Spleen (tissue), 11 donors: ENCODE results near the gene HOXC6. TPM values are rescaled to one million over a fixed set of nuclear protein-coding genes. Genes with fewer than 3 reads are reported as not detected.

Source experiments
- DNase-seq: peaks from one replicate; pipeline ENCODE4 v3.0.0-alpha.2; 2020
- H3K27ac ChIP-seq, 8 donors: fragments of 200-600 bp; sonication (generic) in 7 of 8; 1 replicate in 4 of 8; 2 replicates in 4 of 8; pipeline versions ENCODE4 v1.5.0 to v1.8.0; 2016 to 2021; ENCODE audit warnings: inconsistent platforms in 4 of 8, mild to moderate bottlenecking in 4 of 8, moderate library complexity in 1 of 8
- H3K27me3 ChIP-seq, 7 donors: fragments of 200-600 bp; sonication (generic) in 6 of 7; replicated peaks in 1 of 7; 1 replicate in 4 of 7; 2 replicates in 3 of 7; pipeline versions ENCODE4 v1.5.0 to v1.8.0; 2016 to 2021; ENCODE audit warnings: inconsistent platforms in 3 of 7, mild to moderate bottlenecking in 1 of 7
- H3K36me3 ChIP-seq, 6 donors: fragments of 200-600 bp; sonication (generic) in 5 of 6; 1 replicate in 4 of 6; 2 replicates in 2 of 6; pipeline versions ENCODE4 v1.5.0 to v1.8.0; 2016 to 2021; ENCODE audit warnings: inconsistent platforms in 2 of 6
- H3K4me1 ChIP-seq, 6 donors: fragments of 200-600 bp; sonication (generic) in 5 of 6; 1 replicate in 3 of 6; 2 replicates in 3 of 6; pipeline versions ENCODE4 v1.5.0 to v1.8.0; 2016 to 2021; ENCODE audit warnings: inconsistent platforms in 3 of 6
- H3K4me3 ChIP-seq, 8 donors: fragments of 200-600 bp; sonication (generic) in 7 of 8; 1 replicate in 4 of 8; 2 replicates in 4 of 8; pipeline versions ENCODE4 v1.5.0 to v1.8.0; 2016 to 2021; ENCODE audit warnings: inconsistent platforms in 4 of 8, mild to moderate bottlenecking in 4 of 8, moderate library complexity in 2 of 8
- H3K9me3 ChIP-seq, 8 donors: fragments of 200-600 bp; sonication (generic) in 7 of 8; 1 replicate in 4 of 8; 2 replicates in 4 of 8; pipeline versions ENCODE4 v1.5.0 to v1.8.0; 2016 to 2021; ENCODE audit warnings: inconsistent platforms in 4 of 8
- CTCF ChIP-seq, 11 experiments: fragments of 200-600 bp in 7 of 11; fragments of 450-650 bp in 4 of 11; sonication (generic) in 4 of 11; IDR thresholded peaks in 8 of 11; conservative IDR thresholded peaks in 3 of 11; 1 replicate in 7 of 11; 2 replicates in 4 of 11; pipeline versions ENCODE4 v1.4.0 to v1.8.0; 2016 to 2021; ENCODE audit warnings: antibody characterized with exemption in 11 of 11, inconsistent platforms in 4 of 11, mild to moderate bottlenecking in 1 of 11
- POLR2A ChIP-seq, 3 donors: fragments of 450-650 bp; IDR thresholded peaks; one replicate each; pipeline ENCODE4 v1.5.1; 2017; ENCODE audit warnings: antibody characterized with exemption in 3 of 3, mild to moderate bottlenecking in 1 of 3
- POLR2AphosphoS5 ChIP-seq, 3 donors: sonication (generic); formaldehyde crosslinking; IDR thresholded peaks; one replicate each; pipeline ENCODE4 v1.5.1; 2017; ENCODE audit warnings: antibody characterized with exemption in 3 of 3
- WGBS, 5 donors: extraction: QIAGEN DNeasy Blood & Tissue Kit in 3 of 5; methylation state at CpG; one replicate each; pipeline versions ENCODE4 v1.1.5 to v1.1.7; 2013 to 2018; 5-methylcytosine and 5-hydroxymethylcytosine counted together
- intact Hi-C: fragments of 100-400 bp; cut with DNase I; formaldehyde crosslinking; loops from one replicate; pipeline ENCODE4 v1.15.0; 2023; ENCODE audit warnings: low total_unique reads
- polyA plus RNA-seq, 3 donors: library from polyadenylated mRNA; stranded (reverse); fragments of 200-250 nt; gene quantifications; one replicate each; pipeline ENCODE4 v1.2.1, GENCODE V29; 2013
- total RNA-seq, 7 donors: library from RNA; depleted of rRNA in 3 of 7; stranded (reverse); fragments of >200 nt in 3 of 7; fragmentation: NEBNext Ultra II Directional in 4 of 7; extraction: Animal tissue kit (Norgen Biotek cat#: 25700) in 4 of 7; gene quantifications; one replicate each; pipeline versions ENCODE4 v1.1.0 to v1.2.1, GENCODE V29; 2016 to 2021
- donor health status: healthy with polysubstance abuse.
- donor health status: DM: no; HTN: no; CAD: no; lungs with moderate emphysema.
- donor health status: DM: no; HTN: no; CAD: no.
- donor health status: Bipolar disorder and iron deficiency.
- donor health status: healthy.
- donor health status: DM: no; HTN: no; CAD: no.
- donor health status: DM: yes; HTN: yes; CAD: no.

The HOXC6 gene
- total and polyA plus RNA-seq, 10 donors, result 0.11 to 0.52 (median 0.24) TPM; not detected in 4

GRCh38 chr12:54047964-54048303 is 19.7 kb downstream of the HOXC6 start:
- peaks cover 7 to 100% (median 88%) of the 10 kb centered on the region in 7 donors for H3K27me3 ChIP-seq
- DNase-seq, result no peak
- peaks cover 4 to 43% (median 24%) of the 10 kb centered on the region in 6 donors for H3K4me1 ChIP-seq
- WGBS, 5 donors, result 32 to 52% (median 43%) methylated on average over 8 of the region's 8 CpGs
- TF ChIP-seq POLR2A (IDR thresholded peaks at IDR 0.05) (no peak), CTCF (IDR thresholded peaks at IDR 0.05 in 8 of 11, conservative IDR thresholded peaks at IDR 0.05 in 3 of 11) (no peak)
- no peak overlapping the region for H3K27ac ChIP-seq
- intact Hi-C loops, result no loop called here
- no peaks in the 10 kb centered on the region for H3K9me3 ChIP-seq
- peak overlapping the region in 2 of 8 donors; percentile 28 to 46 for H3K4me3 ChIP-seq
- no peaks in the 10 kb centered on the region for H3K36me3 ChIP-seq

- no peak overlapping the region for H3K27ac ChIP-seq
- no peak overlapping the region for H3K4me3 ChIP-seq
- H3K27me3 ChIP-seq, result peaks cover 7 to 100% (median 93%) of the 10 kb centered on the region in 7 donors
- 47 to 61% (median 50%) methylated on average over 3 of the region's 3 CpGs for WGBS, 5 donors
- H3K36me3 ChIP-seq, result no peaks in the 10 kb centered on the region
- intact Hi-C loops, result no loop called here
- no peak for DNase-seq
- TF ChIP-seq POLR2AphosphoS5 (IDR thresholded peaks at IDR 0.05) (no peak), CTCF (IDR thresholded peaks at IDR 0.05 in 8 of 11, conservative IDR thresholded peaks at IDR 0.05 in 3 of 11) (no peak), POLR2A (IDR thresholded peaks at IDR 0.05) (no peak)
- H3K9me3 ChIP-seq, result no peaks in the 10 kb centered on the region
- H3K4me1 ChIP-seq, result peaks cover 4 to 49% (median 28%) of the 10 kb centered on the region in 6 donors
Measured at GRCh38 chr12:54048406-54049093, 20.3 kb downstream of the HOXC6 start.

GRCh38 chr12:54049108-54049507 is 20.9 kb downstream of the HOXC6 start:
- Histone ChIP-seq H3K27me3 (peaks cover 7 to 100% (median 90%) of the 10 kb centered on the region in 7 donors), H3K36me3 (no peaks in the 10 kb centered on the region), H3K27ac (no peak overlapping the region), H3K9me3 (no peaks in the 10 kb centered on the region), H3K4me1 (peaks cover 4 to 55% (median 31%) of the 10 kb centered on the region in 6 donors), H3K4me3 (no peak overlapping the region)
- intact Hi-C loops, result no loop called here
- 40 to 61% (median 57%) methylated on average over 6 of the region's 6 CpGs for WGBS, 5 donors
- no peak for DNase-seq
- TF ChIP-seq POLR2AphosphoS5 (IDR thresholded peaks at IDR 0.05), result no peak
- TF ChIP-seq POLR2A (IDR thresholded peaks at IDR 0.05), result no peak
- no peak for TF ChIP-seq CTCF (IDR thresholded peaks at IDR 0.05 in 8 of 11, conservative IDR thresholded peaks at IDR 0.05 in 3 of 11)

GRCh38 chr12:54050482-54050810 is 22.2 kb downstream of the HOXC6 start:
- Histone ChIP-seq H3K27ac (no peak overlapping the region), H3K4me1 (peaks cover 4 to 64% (median 36%) of the 10 kb centered on the region in 6 donors), H3K9me3 (no peaks in the 10 kb centered on the region), H3K4me3 (no peak overlapping the region), H3K27me3 (peaks cover 7 to 100% (median 82%) of the 10 kb centered on the region in 7 donors), H3K36me3 (no peaks in the 10 kb centered on the region)
- no peak for DNase-seq
- intact Hi-C loops, result no loop called here
- 22 to 50% (median 32%) methylated on average over 2 of the region's 2 CpGs for WGBS, 5 donors
- TF ChIP-seq POLR2A (IDR thresholded peaks at IDR 0.05), result no peak
- TF ChIP-seq CTCF (IDR thresholded peaks at IDR 0.05 in 8 of 11, conservative IDR thresholded peaks at IDR 0.05 in 3 of 11), result no peak
- no peak for TF ChIP-seq POLR2AphosphoS5 (IDR thresholded peaks at IDR 0.05)
